ENCODE measurements around the gene FBXO41.
"Not testable (repeated sequence)": the region's sequence is repeated elsewhere in the genome, so short reads cannot be mapped to it uniquely, and the experiment has no call there.

Gene FBXO41

GRCh38 chr2:73286134-73286655 is 1.9 kb upstream of the FBXO41 start:
- DNase-seq, result no peak

GRCh38 chr2:73285159-73285739 is 971 bp upstream of the FBXO41 start:
- no peak for DNase-seq

- DNase-seq, result no peak
Measured at GRCh38 chr2:73283545-73284295, 558 bp downstream of the FBXO41 start.

- no peak for DNase-seq
Measured at GRCh38 chr2:73282924-73283544, 1.2 kb downstream of the FBXO41 start.

GRCh38 chr2:73281244-73281643 is 3.0 kb downstream of the FBXO41 start:
- DNase-seq, result no peak

GRCh38 chr2:73279852-73280251 is 4.4 kb downstream of the FBXO41 start:
- DNase-seq, result no peak

GRCh38 chr2:73272270-73272669 is 12.0 kb downstream of the FBXO41 start:
- no peak for DNase-seq

- no peak for DNase-seq
Measured at GRCh38 chr2:73269686-73270465, 14.4 kb downstream of the FBXO41 start.

- no peak for DNase-seq
Measured at GRCh38 chr2:73268830-73269685, 15.2 kb downstream of the FBXO41 start.

- no peak for DNase-seq
Measured at GRCh38 chr2:73268366-73268829, 15.9 kb downstream of the FBXO41 start.

GRCh38 chr2:73267008-73267407 is 17.3 kb downstream of the FBXO41 start:
- DNase-seq, result no peak

- DNase-seq, result no peak
Measured at GRCh38 chr2:73266061-73266901, 18.0 kb downstream of the FBXO41 start.

GRCh38 chr2:73265298-73266060 is 18.8 kb downstream of the FBXO41 start:
- no peak for DNase-seq

- no peak for DNase-seq
Measured at GRCh38 chr2:73264783-73265182, 19.5 kb downstream of the FBXO41 start.

GRCh38 chr2:73264332-73264606 is 20.0 kb downstream of the FBXO41 start:
- DNase-seq, result no peak

GRCh38 chr2:73263540-73264331 is 20.5 kb downstream of the FBXO41 start:
- DNase-seq, result no peak

GRCh38 chr2:73262691-73263429 is 21.4 kb downstream of the FBXO41 start:
- not testable (repeated sequence) for DNase-seq

GRCh38 chr2:73262108-73262651 is 22.1 kb downstream of the FBXO41 start:
- no peak for DNase-seq

All from amniotic stem cell (primary cell).